ENCODE data around the gene RBPMS2. TPM values are rescaled to one million over a fixed set of nuclear protein-coding genes. Genes with fewer than 3 reads are reported as not detected.

Gene RBPMS2
- total RNA-seq, 1 donor = 0.10 TPM

- no peaks in the 10 kb centered on the region for H3K27me3 ChIP-seq (ENCODE audit: insufficient read depth, low read length)
- no peaks in the 10 kb centered on the region for H3K9me3 ChIP-seq (ENCODE audit: low read depth, low read length)
- no peak overlapping the region for H3K4me3 ChIP-seq (ENCODE audit: low read length)
- no peaks in the 10 kb centered on the region for H3K4me1 ChIP-seq (ENCODE audit: insufficient read depth, low read length)
These were observed 43.1 kb downstream of the RBPMS2 start for GRCh38 chr15:64732156-64732860.

- Histone ChIP-seq H3K4me1 (ENCODE audit: insufficient read depth, low read length) (no peaks in the 10 kb centered on the region), H3K9me3 (ENCODE audit: low read depth, low read length) (no peaks in the 10 kb centered on the region), H3K27me3 (ENCODE audit: insufficient read depth, low read length) (no peaks in the 10 kb centered on the region), H3K4me3 (ENCODE audit: low read length) (no peak overlapping the region)
These were observed 43.6 kb downstream of the RBPMS2 start for GRCh38 chr15:64731805-64732151.

- Histone ChIP-seq H3K4me1 (ENCODE audit: insufficient read depth, low read length) (no peaks in the 10 kb centered on the region), H3K9me3 (ENCODE audit: low read depth, low read length) (no peaks in the 10 kb centered on the region), H3K27me3 (ENCODE audit: insufficient read depth, low read length) (no peaks in the 10 kb centered on the region), H3K4me3 (ENCODE audit: low read length) (no peak overlapping the region)
These were observed 44.2 kb downstream of the RBPMS2 start for GRCh38 chr15:64731012-64731804.

GRCh38 chr15:64730151-64730550 lies 45.2 kb downstream of the RBPMS2 start:
- Histone ChIP-seq H3K4me3 (ENCODE audit: low read length) (no peak overlapping the region), H3K27me3 (ENCODE audit: insufficient read depth, low read length) (no peaks in the 10 kb centered on the region), H3K4me1 (ENCODE audit: insufficient read depth, low read length) (no peaks in the 10 kb centered on the region), H3K9me3 (ENCODE audit: low read depth, low read length) (no peaks in the 10 kb centered on the region)

- H3K9me3 ChIP-seq (ENCODE audit: low read depth, low read length) = no peaks in the 10 kb centered on the region
- H3K4me1 ChIP-seq (ENCODE audit: insufficient read depth, low read length) = peaks cover 10% of the 10 kb centered on the region
These were observed 55.2 kb downstream of the RBPMS2 start for GRCh38 chr15:64720188-64720587.

GRCh38 chr15:64717735-64718495 lies 57.5 kb downstream of the RBPMS2 start:
- Histone ChIP-seq H3K4me1 (ENCODE audit: insufficient read depth, low read length) (peaks cover 10% of the 10 kb centered on the region), H3K9me3 (ENCODE audit: low read depth, low read length) (no peaks in the 10 kb centered on the region), H3K4me3 (ENCODE audit: low read length) (no peak overlapping the region), H3K27me3 (ENCODE audit: insufficient read depth, low read length) (no peaks in the 10 kb centered on the region)

More at GRCh38 chr15:64720188-64720587, 55.2 kb downstream of the RBPMS2 start:
- H3K4me3 ChIP-seq (ENCODE audit: low read length) = no peak overlapping the region
- H3K27me3 ChIP-seq (ENCODE audit: insufficient read depth, low read length) = no peaks in the 10 kb centered on the region

- H3K9me3 ChIP-seq (ENCODE audit: low read depth, low read length) = no peaks in the 10 kb centered on the region
- no peak overlapping the region for H3K4me3 ChIP-seq (ENCODE audit: low read length)
- no peaks in the 10 kb centered on the region for H3K27me3 ChIP-seq (ENCODE audit: insufficient read depth, low read length)
These were observed 58.3 kb downstream of the RBPMS2 start for GRCh38 chr15:64717130-64717529.

GRCh38 chr15:64716452-64716851 lies 58.9 kb downstream of the RBPMS2 start:
- Histone ChIP-seq H3K4me1 (ENCODE audit: insufficient read depth, low read length) (peaks cover 10% of the 10 kb centered on the region), H3K9me3 (ENCODE audit: low read depth, low read length) (no peaks in the 10 kb centered on the region), H3K4me3 (ENCODE audit: low read length) (no peak overlapping the region), H3K27me3 (ENCODE audit: insufficient read depth, low read length) (no peaks in the 10 kb centered on the region)

More at GRCh38 chr15:64717130-64717529, 58.3 kb downstream of the RBPMS2 start:
- peaks cover 10% of the 10 kb centered on the region for H3K4me1 ChIP-seq (ENCODE audit: insufficient read depth, low read length)

- Histone ChIP-seq H3K9me3 (ENCODE audit: low read depth, low read length) (no peaks in the 10 kb centered on the region), H3K4me1 (ENCODE audit: insufficient read depth, low read length) (peaks cover 10% of the 10 kb centered on the region), H3K27me3 (ENCODE audit: insufficient read depth, low read length) (no peaks in the 10 kb centered on the region), H3K4me3 (ENCODE audit: low read length) (no peak overlapping the region)
These were observed 61.8 kb downstream of the RBPMS2 start for GRCh38 chr15:64713592-64713991.

GRCh38 chr15:64712353-64712752 lies 63.0 kb downstream of the RBPMS2 start:
- H3K9me3 ChIP-seq (ENCODE audit: low read depth, low read length) = no peaks in the 10 kb centered on the region
- peaks cover under 1% of the 10 kb centered on the region for H3K4me1 ChIP-seq (ENCODE audit: insufficient read depth, low read length)
- H3K4me3 ChIP-seq (ENCODE audit: low read length) = no peak overlapping the region
- no peaks in the 10 kb centered on the region for H3K27me3 ChIP-seq (ENCODE audit: insufficient read depth, low read length)

- Histone ChIP-seq H3K4me1 (ENCODE audit: insufficient read depth, low read length) (no peaks in the 10 kb centered on the region), H3K27me3 (ENCODE audit: insufficient read depth, low read length) (no peaks in the 10 kb centered on the region), H3K9me3 (ENCODE audit: low read depth, low read length) (no peaks in the 10 kb centered on the region), H3K4me3 (ENCODE audit: low read length) (no peak overlapping the region)
These were observed 64.5 kb downstream of the RBPMS2 start for GRCh38 chr15:64710676-64711428.

GRCh38 chr15:64706011-64706911 lies 69.1 kb downstream of the RBPMS2 start:
- Histone ChIP-seq H3K27me3 (ENCODE audit: insufficient read depth, low read length) (no peaks in the 10 kb centered on the region), H3K4me3 (ENCODE audit: low read length) (no peak overlapping the region), H3K4me1 (ENCODE audit: insufficient read depth, low read length) (peaks cover 21% of the 10 kb centered on the region), H3K9me3 (ENCODE audit: low read depth, low read length) (no peaks in the 10 kb centered on the region)

GRCh38 chr15:64705006-64705405 lies 70.4 kb downstream of the RBPMS2 start:
- no peaks in the 10 kb centered on the region for H3K9me3 ChIP-seq (ENCODE audit: low read depth, low read length)
- H3K4me3 ChIP-seq (ENCODE audit: low read length) = no peak overlapping the region
- H3K27me3 ChIP-seq (ENCODE audit: insufficient read depth, low read length) = no peaks in the 10 kb centered on the region
- peaks cover 33% of the 10 kb centered on the region for H3K4me1 ChIP-seq (ENCODE audit: insufficient read depth, low read length)

GRCh38 chr15:64703632-64703959 lies 71.8 kb downstream of the RBPMS2 start:
- Histone ChIP-seq H3K9me3 (ENCODE audit: low read depth, low read length) (no peaks in the 10 kb centered on the region), H3K4me3 (ENCODE audit: low read length) (peak overlapping the region; percentile 72), H3K27me3 (ENCODE audit: insufficient read depth, low read length) (no peaks in the 10 kb centered on the region), H3K4me1 (ENCODE audit: insufficient read depth, low read length) (peaks cover 47% of the 10 kb centered on the region)

All from mononuclear cell (primary cell).